ENCODE data around the gene HS3ST6. TPM values are rescaled to one million over a fixed set of nuclear protein-coding genes. Genes with fewer than 3 reads are reported as not detected.
A peak's percentile ranks its signal among the peaks of the same experiment; 100 is the strongest.
"Not testable (repeated sequence)": the region's sequence is repeated elsewhere in the genome, so short reads cannot be mapped to it uniquely, and the experiment has no call there.

HS3ST6 gene
- total and polyA plus RNA-seq, 12 donors = 0.07 to 0.11 TPM; not detected in 10

DNA sequence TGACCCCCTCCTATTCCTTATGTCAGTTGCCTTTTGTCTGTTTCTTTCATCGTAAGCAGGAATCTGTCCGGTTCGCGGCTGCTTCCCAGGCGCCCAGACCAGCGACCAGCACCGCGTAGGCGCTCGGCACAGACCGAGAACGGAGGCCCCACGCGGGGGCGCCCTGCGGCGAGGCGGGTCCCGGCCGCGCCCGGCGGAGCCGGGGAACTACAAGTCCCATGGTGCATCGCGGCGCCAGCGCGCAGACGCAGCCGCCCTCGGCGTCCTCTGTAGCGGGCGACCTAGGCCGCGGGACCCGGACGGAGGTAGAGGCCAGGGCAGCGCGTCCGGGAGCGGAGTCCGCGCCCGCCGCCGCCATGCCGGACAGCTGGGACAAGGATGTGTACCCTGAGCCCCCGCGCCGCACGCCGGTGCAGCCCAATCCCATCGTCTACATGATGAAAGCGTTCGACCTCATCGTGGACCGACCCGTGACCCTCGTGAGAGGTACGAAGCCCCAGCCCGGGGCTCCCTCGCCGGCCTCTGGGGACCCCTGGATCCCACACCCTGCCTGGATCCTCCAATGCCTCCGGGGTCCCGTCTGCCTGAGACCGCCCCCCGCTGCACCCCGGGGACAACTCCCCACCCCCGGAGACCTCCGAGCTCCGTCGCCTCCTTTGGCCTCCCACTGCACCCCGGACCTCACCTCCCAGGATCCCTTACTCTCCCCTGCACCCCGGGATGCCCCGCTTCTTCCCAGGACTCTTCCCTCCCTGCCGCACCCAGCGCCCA lies 41.2 kb upstream of the HS3ST6 start, which contains the start of gene NDUFB10:
Gene NDUFB10, plus strand, starts transcription at position 270 of the 771 bp plus-strand sequence. Its CDS starts 87 bp downstream, at position 357.
- TF ChIP-seq POLR2A (IDR thresholded peaks at IDR 0.05) = peak; percentile 86 to 96
- TF ChIP-seq, protein P1, sequence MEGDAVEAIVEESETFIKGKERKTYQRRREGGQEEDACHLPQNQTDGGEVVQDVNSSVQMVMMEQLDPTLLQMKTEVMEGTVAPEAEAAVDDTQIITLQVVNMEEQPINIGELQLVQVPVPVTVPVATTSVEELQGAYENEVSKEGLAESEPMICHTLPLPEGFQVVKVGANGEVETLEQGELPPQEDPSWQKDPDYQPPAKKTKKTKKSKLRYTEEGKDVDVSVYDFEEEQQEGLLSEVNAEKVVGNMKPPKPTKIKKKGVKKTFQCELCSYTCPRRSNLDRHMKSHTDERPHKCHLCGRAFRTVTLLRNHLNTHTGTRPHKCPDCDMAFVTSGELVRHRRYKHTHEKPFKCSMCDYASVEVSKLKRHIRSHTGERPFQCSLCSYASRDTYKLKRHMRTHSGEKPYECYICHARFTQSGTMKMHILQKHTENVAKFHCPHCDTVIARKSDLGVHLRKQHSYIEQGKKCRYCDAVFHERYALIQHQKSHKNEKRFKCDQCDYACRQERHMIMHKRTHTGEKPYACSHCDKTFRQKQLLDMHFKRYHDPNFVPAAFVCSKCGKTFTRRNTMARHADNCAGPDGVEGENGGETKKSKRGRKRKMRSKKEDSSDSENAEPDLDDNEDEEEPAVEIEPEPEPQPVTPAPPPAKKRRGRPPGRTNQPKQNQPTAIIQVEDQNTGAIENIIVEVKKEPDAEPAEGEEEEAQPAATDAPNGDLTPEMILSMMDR (IDR thresholded peaks at IDR 0.05) = peak; percentile 19 to 60 (median 50)
- peak within 1 kb of the TSS in 3 of 4 donors; percentile 56 to 67 (median 63) for H3K4me3 ChIP-seq
- H3K36me3 ChIP-seq (replicated peaks in 1 of 2) = peaks cover 0 to 23% of the 10 kb centered on the region in 2 donors
- H3K27ac ChIP-seq = peak within 1 kb of the TSS in 4 of 5 donors; percentile 52 to 85 (median 80)
- H3K4me1 ChIP-seq (replicated peaks in 1 of 2) = peaks cover 10 to 21% of the 10 kb centered on the region in 2 donors
- intact Hi-C loops (cut with DNase I) = no loop called here
- H3K9me3 ChIP-seq (replicated peaks in 1 of 3) = no peaks in the 10 kb centered on the region
- DNase-seq = peak; percentile 91 to 95 (median 94)
- H3K27me3 ChIP-seq = no peaks in the 10 kb centered on the region
- WGBS, 4 donors = 0 to 1% (median 1%) methylated on average over 7 to 79 of the region's 79 CpGs

DNA sequence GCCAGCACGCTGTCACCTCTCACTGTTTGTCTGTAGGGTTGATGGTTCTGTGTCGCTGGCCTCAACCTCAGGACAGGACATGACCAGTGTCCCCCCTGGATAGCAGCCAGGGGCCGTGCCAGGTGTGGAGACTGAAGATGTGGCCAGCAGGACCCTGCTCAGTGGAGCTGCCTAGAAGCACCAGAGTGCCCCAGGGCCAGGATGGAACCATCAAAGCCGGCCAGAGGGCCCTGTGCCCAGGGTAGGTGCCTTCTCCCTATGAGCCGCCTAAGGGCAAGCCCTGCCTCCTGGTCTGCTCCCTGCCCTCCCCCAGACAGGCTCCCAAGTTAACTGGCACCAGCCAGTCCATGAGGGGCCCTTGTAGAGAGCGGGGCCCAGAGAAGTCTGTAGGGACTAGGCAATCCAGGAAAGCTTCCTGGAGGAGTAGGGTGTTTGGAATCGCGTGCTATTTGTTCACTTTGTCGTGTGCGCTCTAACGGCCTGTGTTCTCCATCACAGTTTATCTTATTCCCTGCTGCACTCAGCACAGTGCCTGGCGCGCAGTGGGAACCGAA lies 40.6 kb upstream of the HS3ST6 start:
- intact Hi-C loops (cut with DNase I) = no loop called here
- peak in 2 of 7 donors; percentile 47 to 56 for DNase-seq
- Histone ChIP-seq H3K4me3 (peak overlapping the region in 1 of 4 donors; percentile 63), H3K27me3 (no peaks in the 10 kb centered on the region), H3K27ac (peak overlapping the region in 1 of 5 donors; percentile 9), H3K9me3 (replicated peaks in 1 of 3) (no peaks in the 10 kb centered on the region), H3K36me3 (replicated peaks in 1 of 2) (peaks cover 0 to 23% of the 10 kb centered on the region in 2 donors), H3K4me1 (replicated peaks in 1 of 2) (peaks cover 6 to 19% of the 10 kb centered on the region in 2 donors)
- WGBS, 4 donors = 10 to 36% (median 28%) methylated on average over 6 to 14 of the region's 14 CpGs
- TF ChIP-seq POLR2A (IDR thresholded peaks at IDR 0.05) = no peak
- TF ChIP-seq, protein P1 (IDR thresholded peaks at IDR 0.05) = no peak

DNA sequence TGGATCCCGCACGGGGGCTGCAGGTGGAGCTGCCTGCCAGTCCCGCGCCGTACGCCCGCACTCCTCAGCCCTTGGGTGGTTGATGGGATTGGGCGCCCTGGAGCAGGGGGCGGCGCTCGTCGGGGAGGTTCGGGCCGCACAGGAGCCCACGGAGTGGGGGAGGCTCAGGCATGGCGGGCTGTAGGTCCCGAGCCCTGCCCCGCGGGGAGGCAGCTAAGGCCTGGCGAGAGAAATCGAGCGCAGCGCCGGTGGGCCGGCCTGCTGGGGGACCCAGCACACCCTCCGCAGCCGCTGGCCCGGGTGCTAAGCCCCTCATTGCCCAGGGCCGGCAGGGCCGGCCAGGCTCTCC lies 39.9 kb upstream of the HS3ST6 start:
- intact Hi-C loops (cut with DNase I); H3K27ac ChIP-seq; H3K4me3 ChIP-seq; H3K27me3 ChIP-seq; H3K9me3 ChIP-seq (replicated peaks in 1 of 3): not testable (repeated sequence)
- H3K4me1 ChIP-seq (replicated peaks in 1 of 2) = peaks cover 0 to 13% of the 10 kb centered on the region in 2 donors
- WGBS, 4 donors = 64 to 87% (median 69%) methylated on average over 3 to 30 of the region's 30 CpGs
- peaks cover 0 to 21% of the 10 kb centered on the region in 2 donors for H3K36me3 ChIP-seq (replicated peaks in 1 of 2)
- DNase-seq = peak in 2 of 7 donors; percentile 17 to 34

DNA sequence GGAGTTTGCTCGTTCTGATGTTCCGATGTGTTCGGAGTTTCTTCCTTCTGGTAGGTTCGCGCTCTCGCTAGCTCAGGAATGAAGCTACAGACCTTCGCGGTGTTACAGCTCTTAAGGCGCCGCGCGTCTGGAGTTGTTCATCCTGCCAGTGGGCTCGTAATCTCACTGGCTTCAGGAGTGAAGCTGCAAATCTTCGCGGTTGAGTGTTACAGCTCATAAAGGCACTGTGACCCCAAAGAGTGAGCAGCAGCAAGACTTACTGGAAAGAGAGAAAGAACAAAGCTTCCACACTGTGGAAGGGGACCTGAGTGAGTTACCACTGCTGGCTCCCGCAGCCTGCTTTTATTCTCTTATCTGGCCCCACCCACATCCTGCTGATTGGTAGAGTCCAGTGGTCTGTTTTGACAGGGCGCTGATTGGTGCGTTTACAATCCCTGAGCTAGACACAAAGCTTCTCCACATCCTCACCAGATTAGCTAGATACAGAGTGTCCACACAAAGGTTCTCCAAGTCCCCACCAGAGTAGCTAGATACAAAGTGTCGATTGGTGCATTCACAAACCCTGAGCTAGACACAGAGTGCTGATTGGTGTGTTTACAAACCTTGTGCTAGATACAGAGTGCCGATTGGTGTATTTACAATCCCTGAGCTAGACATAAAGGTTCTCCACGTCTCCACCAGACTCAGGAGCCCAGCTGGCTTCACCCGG lies 39.4 kb upstream of the HS3ST6 start:
- peak in 1 of 7 donors; percentile 20 for DNase-seq
- 81 to 93% (median 85%) methylated on average over 16 to 20 of the region's 22 CpGs for WGBS, 4 donors
- intact Hi-C loops (cut with DNase I); H3K4me1 ChIP-seq (replicated peaks in 1 of 2); H3K27me3 ChIP-seq; H3K4me3 ChIP-seq; H3K9me3 ChIP-seq (replicated peaks in 1 of 3); H3K27ac ChIP-seq: not testable (repeated sequence)
- H3K36me3 ChIP-seq (replicated peaks in 1 of 2) = peaks cover 0 to 15% of the 10 kb centered on the region in 2 donors

DNA sequence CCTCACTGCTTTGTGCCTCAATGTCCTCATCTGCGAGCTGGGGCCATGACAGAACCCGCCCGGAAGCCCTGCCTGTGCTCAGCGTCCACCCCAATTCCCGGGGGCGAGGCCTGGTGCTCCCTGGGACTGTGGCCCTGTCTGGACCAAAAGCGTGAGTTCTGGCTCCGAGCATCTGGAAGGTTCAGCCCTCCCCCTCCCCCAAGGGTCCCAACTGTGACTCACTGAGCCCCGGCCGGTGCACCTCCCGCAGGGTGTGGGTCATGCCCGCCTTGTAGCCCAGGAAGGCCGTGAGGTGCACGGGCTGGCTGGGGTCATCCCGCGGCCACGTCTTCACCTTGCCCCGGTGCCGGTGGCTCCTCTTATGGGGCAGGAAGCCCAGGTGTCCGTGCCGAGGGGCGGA lies 35.5 kb upstream of the HS3ST6 start:
- Histone ChIP-seq H3K4me1 (replicated peaks in 1 of 2) (no peaks in the 10 kb centered on the region), H3K27ac (no peak overlapping the region), H3K27me3 (no peaks in the 10 kb centered on the region), H3K36me3 (replicated peaks in 1 of 2) (no peaks in the 10 kb centered on the region), H3K9me3 (replicated peaks in 1 of 3) (no peaks in the 10 kb centered on the region), H3K4me3 (no peak overlapping the region)
- 82 to 91% (median 83%) methylated on average over 5 to 22 of the region's 22 CpGs for WGBS, 4 donors
- peak in 1 of 7 donors; percentile 19 for DNase-seq
- intact Hi-C loops (cut with DNase I) = no loop called here
- TF ChIP-seq POLR2A (IDR thresholded peaks at IDR 0.05) = no peak
- TF ChIP-seq, protein P1 (IDR thresholded peaks at IDR 0.05) = no peak
